ENCODE measurements around the gene RGS10. TPM values are rescaled to one million over a fixed set of nuclear protein-coding genes. Genes with fewer than 3 reads are reported as not detected.

The RGS10 gene
- total RNA-seq, result 75.7 and 92.5 TPM in 2 replicates

GRCh38 chr10:119542357-119542987, at the start of gene RGS10:
Gene RGS10 (minus strand): TSS chr10:119542719. CDS start chr10:119542638, 81 bp downstream.

Other genes with a start within 250 kb of the RGS10 start
- gene TIAL1, start 54.2 kb upstream of the RGS10 start, total RNA-seq, result 38.3 and 53.9 TPM in 2 replicates
- 38.1 and 40.6 TPM in 2 replicates for gene BAG3, start 108.7 kb upstream of the RGS10 start, total RNA-seq
- gene INPP5F, start 183.3 kb upstream of the RGS10 start, total RNA-seq, result 15.0 and 16.5 TPM in 2 replicates

Data from myometrial cell (primary cell).